Smooth muscle cell (in vitro differentiated cells): ENCODE data around the gene PRKAR1B. TPM values are rescaled to one million over a fixed set of nuclear protein-coding genes. Genes with fewer than 3 reads are reported as not detected.

ENCODE experiments used
- DNase-seq: peaks from one replicate; lab custom pipeline; 2025; ENCODE audit not compliant: unreplicated experiment; lab: John Stamatoyannopoulos, UW
- H2AFZ ChIP-seq: fragments of 200-600 bp; sonication (generic); 2 replicates; pipeline ENCODE4 v1.6.0; 2016; ENCODE audit warnings: antibody characterized with exemption, low read depth, mild to moderate bottlenecking
- H3F3A ChIP-seq: fragments of 200-600 bp; sonication (generic); 2 replicates; pipeline ENCODE4 v1.6.0; 2017; ENCODE audit warnings: antibody characterized with exemption, low read depth
- H3K27ac ChIP-seq: fragments of 200-600 bp; sonication (generic); 2 replicates; pipeline ENCODE4 v1.5.1; 2016; ENCODE audit warnings: low read depth, mild to moderate bottlenecking
- H3K27me3 ChIP-seq: fragments of 200-600 bp; sonication (generic); 2 replicates; pipeline ENCODE4 v1.6.1; 2016; ENCODE audit warnings: low read depth, mild to moderate bottlenecking
- H3K36me3 ChIP-seq: fragments of 200-600 bp; sonication (generic); 2 replicates; pipeline ENCODE4 v1.5.1; 2016; ENCODE audit warnings: low read depth
- H3K4me1 ChIP-seq: fragments of 200-600 bp; sonication (generic); 2 replicates; pipeline ENCODE4 v1.5.1; 2016; ENCODE audit warnings: low read depth
- H3K4me2 ChIP-seq: fragments of 200-600 bp; sonication (generic); 2 replicates; pipeline ENCODE4 v1.6.0; 2016; ENCODE audit warnings: mild to moderate bottlenecking
- H3K4me3 ChIP-seq: fragments of 200-600 bp; sonication (generic); 2 replicates; pipeline ENCODE4 v1.5.1; 2016; ENCODE audit warnings: mild to moderate bottlenecking
- H3K79me2 ChIP-seq: fragments of 200-600 bp; sonication (generic); 2 replicates; pipeline ENCODE4 v1.6.0; 2016; ENCODE audit warnings: low read depth, mild to moderate bottlenecking
- H3K9ac ChIP-seq: fragments of 200-600 bp; sonication (generic); 2 replicates; pipeline ENCODE4 v1.6.0; 2016; ENCODE audit warnings: low read depth
- H3K9me3 ChIP-seq: fragments of 200-600 bp; sonication (generic); replicated peaks from 2 replicates; pipeline ENCODE4 v1.5.1; 2016; ENCODE audit warnings: low read depth
- H4K20me1 ChIP-seq: fragments of 200-600 bp; sonication (generic); 2 replicates; pipeline ENCODE4 v1.6.0; 2016; ENCODE audit warnings: low read depth
- CTCF ChIP-seq: fragments of 200-600 bp; sonication (generic); IDR thresholded peaks from 2 replicates; pipeline ENCODE4 v1.5.1; 2017; ENCODE audit warnings: borderline replicate concordance, mild to moderate bottlenecking, antibody characterized with exemption; ENCODE audit not compliant: insufficient read depth, poor library complexity, severe bottlenecking
- WGBS: methylation state at CpG from one replicate; pipeline ENCODE4 v1.1.7; 2016; ENCODE audit warnings: low lambda C conversion rate; 5-methylcytosine and 5-hydroxymethylcytosine counted together
- polyA plus RNA-seq: library from polyadenylated mRNA; unstranded; fragments of >200 nt; fragmentation: Nextera tagmentation; extraction: Ambion mirVana; gene quantifications from 2 replicates; pipeline ENCODE4 v1.2.1, GENCODE V29; 2016
- total RNA-seq: library from RNA; depleted of rRNA; stranded (reverse); fragments of >200 nt; gene quantifications from 2 replicates; pipeline ENCODE4 v1.2.3, GENCODE V29; 2014

PRKAR1B gene
- total and polyA plus RNA-seq, 2 experiments from 2014 or later, result 5.3 to 10.1 TPM

GRCh38 chr7:514651-515598 is 212.2 kb downstream of the PRKAR1B start:
- Histone ChIP-seq H3K36me3 (no peaks in the 10 kb centered on the region), H3K9ac (no peak overlapping the region), H3K4me2 (peak overlapping the region; percentile 94), H3F3A (peaks cover 7% of the 10 kb centered on the region), H3K9me3 (no peaks in the 10 kb centered on the region), H3K27me3 (no peaks in the 10 kb centered on the region), H3K4me3 (peak overlapping the region; percentile 97), H3K79me2 (peaks cover 78% of the 10 kb centered on the region), H3K4me1 (peaks cover 26% of the 10 kb centered on the region), H3K27ac (peak overlapping the region; percentile 77), H2AFZ (no peak overlapping the region), H4K20me1 (peaks cover 81% of the 10 kb centered on the region)
- no peak for DNase-seq
- WGBS, result 58% methylated on average over 25 of the region's 25 CpGs
- no peak for TF ChIP-seq CTCF

GRCh38 chr7:514242-514641 is 212.8 kb downstream of the PRKAR1B start:
- Histone ChIP-seq H3K4me1 (peaks cover 26% of the 10 kb centered on the region), H3K27ac (peak overlapping the region; percentile 77), H3F3A (peaks cover 7% of the 10 kb centered on the region), H2AFZ (no peak overlapping the region), H3K4me2 (peak overlapping the region; percentile 94), H3K9me3 (no peaks in the 10 kb centered on the region), H4K20me1 (peaks cover 88% of the 10 kb centered on the region), H3K27me3 (no peaks in the 10 kb centered on the region), H3K36me3 (no peaks in the 10 kb centered on the region), H3K79me2 (peaks cover 85% of the 10 kb centered on the region), H3K9ac (peak overlapping the region; percentile 26), H3K4me3 (no peak overlapping the region)
- WGBS, result 90% methylated on average over 10 of the region's 10 CpGs
- DNase-seq, result no peak
- no peak for TF ChIP-seq CTCF

- no peak for DNase-seq
- peaks cover 91% of the 10 kb centered on the region for H4K20me1 ChIP-seq
- TF ChIP-seq CTCF, result no peak
- H3K36me3 ChIP-seq, result no peaks in the 10 kb centered on the region
- H3F3A ChIP-seq, result peaks cover 4% of the 10 kb centered on the region
- H3K4me1 ChIP-seq, result peaks cover 26% of the 10 kb centered on the region
- no peaks in the 10 kb centered on the region for H3K27me3 ChIP-seq
- H2AFZ ChIP-seq, result no peak overlapping the region
- no peak overlapping the region for H3K4me3 ChIP-seq
- H3K27ac ChIP-seq, result peak overlapping the region; percentile 77
- WGBS, result 70% methylated on average over 20 of the region's 20 CpGs
- no peaks in the 10 kb centered on the region for H3K9me3 ChIP-seq
- H3K79me2 ChIP-seq, result peaks cover 85% of the 10 kb centered on the region
- H3K9ac ChIP-seq, result peak overlapping the region; percentile 26
- peak overlapping the region; percentile 57 for H3K4me2 ChIP-seq
Observed at GRCh38 chr7:513521-514166, 213.4 kb downstream of the PRKAR1B start.
